GM04504 (cell line): ENCODE results near the gene ANKRD55.
"Not testable (repeated sequence)": the region's sequence is repeated elsewhere in the genome, so short reads cannot be mapped to it uniquely, and the experiment has no call there.

Experiments
- DNase-seq: peaks from one replicate; pipeline ENCODE4 v3.0.0-alpha.2; 2012; ENCODE audit warnings: low read depth

ANKRD55 gene

DNA sequence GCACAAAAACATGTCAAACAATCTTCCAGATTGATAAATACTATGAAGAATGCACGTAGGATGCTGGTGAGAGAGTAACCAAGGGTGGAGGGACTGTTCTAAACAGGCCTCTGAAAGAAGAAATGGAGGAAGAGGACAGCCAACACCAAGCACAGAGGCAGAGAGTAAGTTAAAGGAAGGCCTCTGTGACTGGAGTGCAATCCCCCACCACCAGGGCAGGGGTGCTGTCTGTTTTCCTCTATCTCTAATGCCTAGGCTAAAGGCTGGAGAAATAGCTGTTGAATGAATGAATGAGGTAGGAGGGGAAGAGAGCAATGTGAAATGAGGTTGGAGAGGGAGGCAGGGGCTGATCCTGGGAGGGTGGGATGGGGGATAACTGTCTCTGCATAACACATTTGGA, 88.9 kb downstream of the ANKRD55 start:
- no peak for DNase-seq

GRCh38 chr5:56143373-56143714, 89.8 kb downstream of the ANKRD55 start:
- no peak for DNase-seq

DNA sequence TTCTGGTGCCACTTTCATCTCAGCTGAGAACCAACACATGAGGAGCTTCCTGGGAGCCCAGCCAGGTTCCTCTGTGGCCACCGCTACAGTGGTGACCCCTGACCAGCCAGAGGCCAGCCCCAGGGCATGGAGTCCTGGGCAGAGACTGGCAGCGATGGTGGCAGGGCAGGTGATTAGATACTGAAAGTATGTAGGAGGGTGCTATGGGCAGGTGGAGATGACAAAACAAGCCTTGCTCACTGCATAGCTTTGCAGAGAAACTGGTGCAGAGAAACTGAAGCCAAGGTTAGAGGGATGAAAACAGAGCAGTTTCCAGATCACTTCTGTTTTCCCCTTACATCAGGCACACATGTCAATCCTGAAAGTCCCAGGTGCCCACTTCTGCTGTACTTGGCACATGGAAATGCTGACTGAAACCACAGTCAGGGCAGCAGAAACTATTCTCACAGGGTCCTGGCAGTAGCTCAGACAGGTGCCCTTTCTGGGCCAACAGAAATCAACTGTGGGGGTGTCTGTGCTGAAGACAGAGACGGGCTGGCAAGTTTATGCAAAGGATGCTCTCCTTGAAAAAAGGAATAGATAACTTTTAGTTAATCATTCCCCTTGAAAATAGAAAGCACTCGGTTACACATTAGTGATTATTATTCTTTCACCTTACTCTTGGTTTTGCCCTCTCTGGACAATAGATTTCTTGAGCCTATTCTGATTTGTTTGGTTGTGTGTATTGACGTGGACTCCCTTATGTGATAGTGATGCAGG, 90.3 kb downstream of the ANKRD55 start:
- no peak for DNase-seq

DNA sequence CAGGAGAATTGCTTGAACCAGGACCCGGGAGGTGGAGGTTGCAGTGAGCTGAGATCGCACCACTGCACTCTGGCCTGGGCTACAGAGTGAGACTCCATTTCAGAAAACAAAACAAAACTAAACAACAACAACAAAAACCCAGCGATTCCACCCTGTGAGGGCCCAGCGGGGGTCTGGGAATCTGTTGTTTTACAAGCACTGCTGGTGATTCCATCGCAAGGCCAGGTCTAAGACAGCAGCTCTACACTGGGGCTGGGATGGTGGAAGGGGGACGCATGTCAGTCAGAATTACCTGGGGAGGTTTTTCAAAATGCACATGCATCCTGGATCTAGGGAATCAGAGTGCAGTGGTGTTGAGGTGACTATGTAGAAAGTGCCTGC, 90.9 kb downstream of the ANKRD55 start:
- DNase-seq, result no peak

- DNase-seq, result no peak
Measured at GRCh38 chr5:56140073-56140472, 93.1 kb downstream of the ANKRD55 start.

- no peak for DNase-seq
Measured at GRCh38 chr5:56130664-56131063, 102.5 kb downstream of the ANKRD55 start.

- DNase-seq, result no peak
Measured at GRCh38 chr5:56129288-56129687, 103.8 kb downstream of the ANKRD55 start.

DNA sequence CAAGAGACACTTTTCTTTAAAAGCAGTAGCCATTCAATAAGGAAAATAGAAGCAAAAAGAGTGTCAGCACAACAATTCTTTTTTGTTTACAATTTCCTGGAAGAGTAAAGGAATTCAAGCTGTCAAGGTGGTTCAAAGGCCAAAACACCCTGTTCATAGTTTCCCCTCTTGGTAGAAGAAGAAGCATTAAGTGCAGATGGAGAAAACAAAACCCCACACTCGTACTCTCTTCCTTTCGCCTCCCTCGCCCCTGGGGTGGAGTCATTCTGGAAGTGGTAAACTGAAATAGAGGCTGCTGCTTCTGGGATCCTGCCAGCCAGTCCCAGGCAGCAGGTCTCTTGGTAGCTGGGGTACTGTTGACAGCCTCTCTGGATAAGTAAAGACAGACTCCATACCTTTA, 105.0 kb downstream of the ANKRD55 start:
- DNase-seq, result no peak

DNA sequence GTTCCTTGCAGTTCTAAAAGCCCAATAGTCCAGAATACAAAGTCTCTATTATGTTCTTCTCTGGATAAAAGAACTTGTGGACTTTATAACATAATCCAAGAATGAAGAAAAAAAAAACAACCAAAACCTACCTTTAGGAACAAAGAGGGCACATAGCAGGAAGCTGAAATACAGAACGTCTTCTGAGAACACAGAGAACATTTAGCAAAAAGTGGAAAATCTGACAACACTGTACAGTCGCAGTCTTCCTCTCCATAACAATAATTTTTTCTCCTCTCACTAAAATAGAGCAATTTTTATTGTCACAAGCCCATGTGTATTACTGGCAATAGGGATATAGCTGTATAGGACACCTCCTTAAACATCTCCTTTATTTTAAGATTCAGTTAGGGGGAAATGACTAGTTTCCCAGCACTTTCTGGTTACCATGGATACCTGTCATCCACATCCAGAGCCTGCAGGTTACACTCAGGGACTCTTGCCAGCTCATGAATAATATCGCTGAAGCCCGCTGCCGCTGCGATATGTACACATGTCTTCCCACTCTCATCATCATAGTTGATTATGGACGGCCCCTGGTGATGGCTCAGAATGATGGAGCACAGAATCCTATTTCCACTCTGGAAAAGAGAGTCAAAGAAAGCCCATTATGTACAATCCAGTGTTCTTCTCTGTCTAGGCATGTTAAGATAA, 106.5 kb downstream of the ANKRD55 start:
- DNase-seq, result no peak

DNA sequence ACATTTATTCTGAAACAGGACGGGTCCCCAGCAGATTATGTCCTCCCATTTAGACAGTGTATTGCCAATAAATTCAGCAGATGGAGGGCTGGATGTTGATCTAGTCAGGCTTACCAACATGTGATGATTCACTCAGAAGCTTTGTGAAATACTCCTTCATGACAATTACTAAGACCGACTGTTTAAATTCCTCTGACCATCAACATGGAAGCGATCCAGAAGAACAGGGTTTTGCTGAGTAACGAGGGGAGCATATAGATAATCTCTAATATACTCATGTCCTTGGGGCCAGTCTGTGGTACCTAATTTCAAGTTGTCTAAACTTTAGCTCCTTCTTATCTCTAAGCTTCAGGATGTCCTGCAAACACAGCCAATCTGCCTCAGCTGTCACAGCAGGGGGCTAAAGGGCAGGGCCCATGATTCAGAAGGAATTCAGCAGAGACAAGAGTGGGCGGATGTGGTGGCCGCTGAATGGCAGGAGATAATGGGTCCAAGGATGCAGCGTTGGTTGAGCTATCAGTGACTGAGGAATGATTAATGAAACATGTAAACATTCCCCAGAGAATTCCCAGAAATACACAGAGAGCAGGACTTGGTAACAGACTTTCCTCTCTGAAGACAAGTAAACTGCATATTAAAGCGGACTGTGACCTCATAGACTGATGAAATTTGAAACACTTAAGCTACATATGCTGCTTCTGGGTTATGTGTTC, 109.4 kb downstream of the ANKRD55 start:
- DNase-seq, result peak; percentile 97

DNA sequence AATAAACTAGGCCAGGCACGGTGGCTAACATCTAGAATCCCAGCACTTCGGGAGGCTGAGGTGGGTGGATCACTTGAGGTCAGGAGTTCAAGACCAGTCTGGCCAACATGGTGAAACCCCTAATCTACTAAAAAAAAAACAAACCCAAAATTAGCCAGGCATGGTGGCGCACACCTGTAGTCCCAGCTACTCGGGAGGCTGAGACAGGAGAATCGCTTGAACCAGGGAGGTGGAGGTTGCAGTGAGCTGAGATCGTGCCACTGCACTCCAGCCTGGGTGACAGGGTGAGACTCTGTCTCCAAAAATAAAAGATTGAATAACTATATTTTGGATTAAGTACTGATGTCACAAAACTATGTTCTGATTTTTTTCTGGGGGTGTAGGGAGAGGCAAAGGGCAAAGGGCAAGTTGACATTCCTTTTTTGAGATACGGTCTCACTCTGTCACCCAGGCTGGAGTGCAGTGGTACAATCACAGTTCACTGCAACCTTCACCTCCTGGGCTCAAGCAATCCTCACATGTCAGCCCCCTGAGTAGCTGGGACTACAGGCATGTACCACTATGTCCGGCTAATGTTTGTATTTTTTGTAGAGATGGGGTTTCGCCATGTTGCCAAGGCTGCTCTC, 110.7 kb downstream of the ANKRD55 start:
- DNase-seq, result not testable (repeated sequence)

DNA sequence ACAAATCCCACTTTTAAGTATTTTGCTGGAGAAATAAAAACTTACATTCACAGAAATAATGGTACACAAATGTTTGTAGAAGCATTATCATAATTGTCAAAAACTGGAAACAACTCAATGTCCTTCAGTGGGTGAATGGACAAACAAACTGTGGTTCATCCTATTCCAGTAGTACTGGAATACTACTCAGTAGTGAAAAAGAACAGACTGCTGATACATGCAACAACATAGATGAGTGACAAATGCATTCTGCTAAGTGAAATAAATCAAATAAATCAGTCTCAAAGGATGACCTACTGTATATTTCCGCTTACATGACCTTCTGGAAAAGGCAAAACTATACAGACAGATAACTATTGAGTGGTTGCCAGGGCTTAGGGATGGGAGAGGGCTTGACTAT, 114.1 kb downstream of the ANKRD55 start:
- DNase-seq, result no peak

DNA sequence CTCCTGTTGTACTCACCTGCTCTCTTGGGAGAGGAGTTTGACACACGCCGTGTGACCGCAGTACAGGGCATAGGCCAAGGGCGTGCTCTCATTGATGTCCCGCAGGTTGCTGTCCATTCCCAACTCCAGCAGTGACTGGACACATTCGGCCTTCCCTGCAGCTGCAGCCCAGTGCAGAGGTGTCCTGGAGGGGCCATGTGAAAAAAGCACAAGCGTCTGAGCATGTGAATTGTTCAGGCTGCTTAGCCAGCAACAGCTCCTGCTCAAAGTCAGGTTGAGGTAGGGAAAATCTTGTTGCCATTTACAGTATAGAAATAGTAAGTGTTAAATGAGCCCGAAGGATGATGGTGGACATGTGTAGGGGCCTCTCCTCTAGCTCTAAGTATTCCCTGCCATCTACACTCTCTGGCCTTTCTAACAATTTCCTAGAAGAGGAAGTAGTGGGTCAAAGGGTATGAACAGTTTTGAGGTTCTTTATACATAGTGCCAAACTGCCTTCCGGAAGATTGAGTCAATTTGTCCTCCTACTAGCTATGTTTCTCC, 116.5 kb downstream of the ANKRD55 start:
- no peak for DNase-seq

GRCh38 chr5:56115589-56115988, 117.5 kb downstream of the ANKRD55 start:
- no peak for DNase-seq

- no peak for DNase-seq
Measured at GRCh38 chr5:56112526-56113121, 120.5 kb downstream of the ANKRD55 start.

GRCh38 chr5:56111404-56111781, 121.7 kb downstream of the ANKRD55 start:
- no peak for DNase-seq

DNA sequence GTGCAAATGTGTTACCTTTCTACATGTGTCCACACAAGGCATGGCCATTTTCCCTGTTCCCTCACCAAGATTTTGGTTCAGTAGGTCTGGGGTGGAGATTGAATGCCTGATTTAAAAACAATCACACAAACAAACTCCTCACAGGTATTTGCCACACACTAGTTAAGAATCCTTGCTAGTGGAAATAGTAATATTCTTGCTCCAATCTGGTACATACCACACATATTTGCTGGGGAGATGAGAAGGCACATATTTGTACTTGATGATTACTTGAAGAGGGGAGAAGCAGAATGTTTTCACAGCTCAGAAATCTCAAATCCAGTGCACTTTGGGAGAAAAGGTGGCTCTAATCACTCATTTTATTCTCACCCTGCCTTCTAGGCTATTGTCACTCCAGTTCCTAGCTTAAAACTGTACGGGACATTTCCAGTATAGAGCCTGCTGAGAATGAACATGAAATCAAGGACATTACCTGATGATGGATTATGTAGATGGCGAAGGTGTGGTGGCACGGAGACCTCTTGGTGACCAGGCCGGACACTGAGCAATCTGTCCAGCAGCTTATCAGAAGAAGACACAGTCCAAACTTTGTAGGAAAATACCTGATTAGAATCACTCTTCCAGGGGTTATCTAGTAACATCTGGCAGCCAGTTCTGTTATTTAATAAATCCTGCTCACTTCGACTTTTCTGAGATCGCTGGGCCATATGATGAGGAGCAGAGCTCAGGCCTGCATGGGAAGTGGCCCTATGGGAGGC, 122.3 kb downstream of the ANKRD55 start:
- DNase-seq, result no peak

DNA sequence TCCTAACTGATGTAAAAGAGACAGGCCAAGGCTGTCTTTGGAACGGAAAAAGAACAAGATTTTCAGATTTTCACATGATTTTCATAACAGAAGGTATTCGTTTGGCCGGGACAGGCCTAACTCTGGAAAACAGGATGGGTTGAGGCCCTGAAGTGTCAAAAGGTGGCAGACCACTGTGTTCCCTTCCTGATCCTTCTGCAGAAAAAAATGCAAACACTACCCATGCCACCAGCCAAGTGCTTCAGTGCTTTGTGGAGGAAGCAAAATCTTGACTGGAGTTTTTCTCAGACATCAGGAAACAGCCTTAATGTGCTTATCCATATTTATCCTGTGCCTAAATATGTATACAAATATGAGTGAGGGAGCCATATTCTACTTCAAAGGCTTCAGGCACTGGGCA, 124.9 kb downstream of the ANKRD55 start:
- DNase-seq, result no peak

GRCh38 chr5:56106837-56107236, 126.3 kb downstream of the ANKRD55 start:
- no peak for DNase-seq

DNA sequence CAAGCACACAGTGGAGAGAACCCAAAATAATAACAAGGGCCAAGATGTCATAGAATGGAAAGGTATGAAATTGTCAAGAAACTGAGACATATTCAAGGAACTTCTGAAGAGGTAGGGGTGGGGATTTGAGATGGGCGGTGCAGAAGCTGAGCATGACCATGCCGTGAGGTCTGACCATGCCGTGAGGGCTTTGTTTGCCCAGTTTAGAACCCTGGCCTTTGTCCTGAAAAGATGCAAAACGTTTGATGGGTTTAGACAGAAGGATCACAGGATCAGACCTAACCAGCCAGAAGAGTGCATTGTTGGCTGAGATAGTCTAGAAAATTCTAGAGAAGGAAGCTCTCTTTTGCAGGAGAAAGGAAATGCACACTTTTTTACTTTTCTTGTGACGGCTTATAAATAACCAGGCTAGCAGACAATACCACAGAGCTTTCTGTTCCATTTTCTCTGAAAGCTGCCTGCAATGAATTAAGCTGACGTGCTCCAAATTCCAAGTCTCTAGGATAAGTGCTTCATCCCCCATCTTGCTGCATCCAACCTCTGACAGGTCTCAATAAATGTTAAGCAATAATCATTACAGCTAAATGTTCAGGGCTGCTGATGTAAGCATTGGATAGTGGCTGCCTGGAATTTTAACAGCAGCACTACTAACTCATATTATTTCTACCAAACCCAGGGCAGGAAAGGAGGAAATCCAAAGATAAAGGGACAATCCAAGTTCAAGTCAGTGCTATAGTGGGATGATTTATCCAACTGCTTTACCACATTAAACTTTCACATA, 127.4 kb downstream of the ANKRD55 start:
- no peak for DNase-seq

- no peak for DNase-seq
Measured at GRCh38 chr5:56102889-56103288, 130.2 kb downstream of the ANKRD55 start.
